H1 (cell line): ENCODE measurements around the gene GALNT18. TPM values are rescaled to one million over a fixed set of nuclear protein-coding genes. Genes with fewer than 3 reads are reported as not detected.

Experiments
- CTCF ChIA-PET: fragments of 300-600 bp; sonication (Branson Sonifier 250); formaldehyde crosslinking; loops from one replicate; lab custom pipeline; 2021; ENCODE audit not compliant: partially characterized antibody; lab: Charles Lee
- POLR2A ChIA-PET: fragments of 300-600 bp; sonication (Branson Sonifier 250); formaldehyde crosslinking; loops from one replicate; lab custom pipeline; 2021; ENCODE audit warnings: inconsistent platforms; ENCODE audit not compliant: partially characterized antibody; lab: Charles Lee
- DNase-seq, 2 experiments: peaks; one replicate each; pipeline versions ENCODE4 v3.0.0 to v3.0.0-alpha.2; 2010 to 2022; ENCODE audit warnings: low spot score in 2 of 2, low read depth in 1 of 2, mixed read lengths in 1 of 2
- FAIRE-seq: peaks from 2 replicates; lab custom pipeline; 2011; peaks lifted over from hg19 to GRCh38; lab: Jason Lieb, UNC
- H2AFZ ChIP-seq: 2 replicates; pipeline ENCODE4 v1.8.1; 2012; ENCODE audit warnings: low read length, inconsistent platforms
- H2AK5ac ChIP-seq: 2 replicates; pipeline ENCODE4 v1.6.1; 2013; ENCODE audit warnings: low read depth, low read length
- H2BK120ac ChIP-seq: replicated peaks from 2 replicates; pipeline ENCODE3; 2013; ENCODE audit warnings: low read depth, low read length, inconsistent platforms
- H2BK12ac ChIP-seq: 2 replicates; pipeline ENCODE4 v1.6.1; 2013; ENCODE audit warnings: low read depth, low read length
- H2BK15ac ChIP-seq: 2 replicates; pipeline ENCODE4 v1.6.1; 2013; ENCODE audit warnings: low read length
- H2BK20ac ChIP-seq: 2 replicates; pipeline ENCODE4 v1.6.1; 2013; ENCODE audit warnings: low read length
- H2BK5ac ChIP-seq: 2 replicates; pipeline ENCODE4 v1.6.1; 2013; ENCODE audit warnings: low read depth, low read length
- H3K14ac ChIP-seq: 2 replicates; pipeline ENCODE4 v1.6.1; 2013; ENCODE audit warnings: inconsistent platforms; ENCODE audit not compliant: insufficient read length
- H3K18ac ChIP-seq: 2 replicates; pipeline ENCODE4 v1.6.1; 2013; ENCODE audit warnings: low read length; ENCODE audit errors: extremely low read depth
- H3K23ac ChIP-seq: 2 replicates; pipeline ENCODE4 v1.6.1; 2013; ENCODE audit warnings: inconsistent platforms; ENCODE audit not compliant: insufficient read length
- H3K23me2 ChIP-seq: 2 replicates; pipeline ENCODE4 v1.6.1; 2013; ENCODE audit warnings: low read depth, low read length
- H3K27ac ChIP-seq: 2 replicates; pipeline ENCODE4 v1.6.1; 2011; ENCODE audit warnings: low read depth, low read length, inconsistent platforms
- H3K27me3 ChIP-seq, 4 experiments: replicated peaks in 1 of 4; 1 replicate in 1 of 4; 2 replicates in 3 of 4; pipeline versions ENCODE4 v1.6.1 to v1.8.1; 2011 to 2013; ENCODE audit warnings: low read length in 3 of 4, mild to moderate bottlenecking in 3 of 4, inconsistent platforms in 2 of 4, mixed read lengths in 2 of 4, moderate library complexity in 1 of 4; ENCODE audit not compliant: control insufficient read depth in 3 of 4, insufficient read depth in 3 of 4; ENCODE audit errors: extremely low read depth in 1 of 4
- H3K36me3 ChIP-seq, 4 experiments: 2 replicates each; pipeline versions ENCODE4 v1.6.1 to v1.8.1; 2011 to 2013; ENCODE audit warnings: mild to moderate bottlenecking in 4 of 4, low read length in 3 of 4, moderate library complexity in 2 of 4, control low read depth in 1 of 4, inconsistent platforms in 1 of 4; ENCODE audit not compliant: insufficient read depth in 4 of 4, control insufficient read depth in 2 of 4
- H3K4ac ChIP-seq: replicated peaks from 2 replicates; pipeline ENCODE3; 2013; ENCODE audit warnings: low read length, low read depth, mixed read lengths, inconsistent platforms; ENCODE audit not compliant: insufficient read length
- H3K4me1 ChIP-seq, 4 experiments: replicated peaks in 1 of 4; 1 replicate in 1 of 4; 2 replicates in 3 of 4; pipeline versions ENCODE4 v1.6.1 to v1.8.1; 2011 to 2013; ENCODE audit warnings: low read length in 3 of 4, inconsistent platforms in 2 of 4, mixed read lengths in 1 of 4; ENCODE audit not compliant: insufficient read depth in 4 of 4, control insufficient read depth in 3 of 4
- H3K4me2 ChIP-seq, 2 experiments: 2 replicates each; pipeline versions ENCODE4 v1.6.1 to v1.8.1; 2011 to 2013; ENCODE audit warnings: low read depth in 2 of 2, low read length in 2 of 2, control low read depth in 1 of 2, inconsistent platforms in 1 of 2, mild to moderate bottlenecking in 1 of 2; ENCODE audit not compliant: insufficient read depth in 1 of 2
- H3K4me3 ChIP-seq, 4 experiments: fragments of 200-600, 300-600 bp in 1 of 4; sonication (generic), shearing (Covaris generic), sonication (Bioruptor Twin) in 1 of 4; 2 replicates each; pipeline versions ENCODE4 v1.5.1 to v1.8.1; 2011 to 2016; ENCODE audit warnings: low read length in 4 of 4, low read depth in 3 of 4, control low read depth in 2 of 4, inconsistent platforms in 2 of 4, mild to moderate bottlenecking in 2 of 4, mixed read lengths in 1 of 4, moderate library complexity in 1 of 4; ENCODE audit not compliant: insufficient read depth in 2 of 4; ENCODE audit errors: extremely low read depth in 1 of 4
- H3K56ac ChIP-seq: replicated peaks from 2 replicates; pipeline ENCODE3; 2013; ENCODE audit warnings: low read depth, mild to moderate bottlenecking, mixed read lengths, low read length, inconsistent platforms; ENCODE audit not compliant: insufficient read length
- H3K79me1 ChIP-seq: 2 replicates; pipeline ENCODE4 v1.6.1; 2013; ENCODE audit warnings: low read depth, low read length, control low read depth
- H3K79me2 ChIP-seq, 2 experiments: 2 replicates each; pipeline versions ENCODE4 v1.6.1 to v1.8.1; 2012 to 2013; ENCODE audit warnings: low read length in 2 of 2, mild to moderate bottlenecking in 2 of 2, inconsistent platforms in 1 of 2; ENCODE audit not compliant: insufficient read depth in 2 of 2, control insufficient read depth in 1 of 2
- H3K9ac ChIP-seq, 4 experiments: replicated peaks in 1 of 4; 1 replicate in 1 of 4; 2 replicates in 3 of 4; pipeline versions ENCODE4 v1.6.1 to v1.8.1; 2011 to 2013; ENCODE audit warnings: low read depth in 3 of 4, low read length in 3 of 4, control low read depth in 2 of 4, mild to moderate bottlenecking in 2 of 4, moderate library complexity in 2 of 4, inconsistent platforms in 1 of 4; ENCODE audit errors: extremely low read depth in 1 of 4
- H3K9me3 ChIP-seq, 2 experiments: 2 replicates each; pipeline versions ENCODE4 v1.6.1 to v1.8.1; 2012 to 2013; ENCODE audit warnings: mild to moderate bottlenecking in 2 of 2, moderate library complexity in 2 of 2, control low read depth in 1 of 2, inconsistent platforms in 1 of 2, low read depth in 1 of 2, low read length in 1 of 2, mixed read lengths in 1 of 2; ENCODE audit not compliant: insufficient read depth in 2 of 2
- H4K20me1 ChIP-seq, 2 experiments: replicated peaks in 1 of 2; 2 replicates each; pipeline versions ENCODE3 to v1.8.1; 2011 to 2013; ENCODE audit warnings: inconsistent platforms in 2 of 2, low read length in 2 of 2, mild to moderate bottlenecking in 1 of 2; ENCODE audit not compliant: insufficient read depth in 2 of 2, control insufficient read depth in 1 of 2
- H4K5ac ChIP-seq: 2 replicates; pipeline ENCODE4 v1.6.1; 2013; ENCODE audit warnings: low read length, low read depth, mixed read lengths, inconsistent platforms; ENCODE audit not compliant: insufficient read length
- H4K8ac ChIP-seq: 2 replicates; pipeline ENCODE4 v1.8.0; 2013; ENCODE audit warnings: mild to moderate bottlenecking, moderate library complexity, low read length, inconsistent platforms; ENCODE audit not compliant: insufficient read depth; ENCODE audit errors: extremely low read depth
- H4K91ac ChIP-seq: replicated peaks from 2 replicates; pipeline ENCODE3; 2013; ENCODE audit warnings: low read length, mixed read lengths, inconsistent platforms; ENCODE audit not compliant: insufficient read length
- BRCA1 ChIP-seq: IDR thresholded peaks from 2 replicates; pipeline ENCODE4 v1.6.1; 2012; ENCODE audit warnings: low read depth, low read length, improper control_type of control experiment
- CHD2 ChIP-seq: IDR thresholded peaks from 2 replicates; pipeline ENCODE4 v1.6.1; 2012; ENCODE audit warnings: low read length, improper control_type of control experiment
- CTBP2 ChIP-seq: IDR thresholded peaks from 2 replicates; pipeline ENCODE4 v1.7.0; 2011; ENCODE audit warnings: borderline replicate concordance, mild to moderate bottlenecking, moderate library complexity, mixed read lengths, low read length; ENCODE audit not compliant: insufficient read depth, insufficient read length
- HDAC2 ChIP-seq, 2 experiments: fragments of 300-600 bp in 1 of 2; sonication (generic) in 1 of 2; IDR thresholded peaks; 2 replicates each; pipeline ENCODE4 v1.6.1; 2011 to 2012; ENCODE audit warnings: low read depth in 2 of 2, low read length in 2 of 2, mild to moderate bottlenecking in 2 of 2, moderate library complexity in 2 of 2, borderline replicate concordance in 1 of 2, inconsistent platforms in 1 of 2
- HDAC6 ChIP-seq: IDR thresholded peaks from one replicate; pipeline ENCODE4 v1.7.1; 2012; ENCODE audit warnings: low read depth, mild to moderate bottlenecking, inconsistent platforms, low read length, moderate library complexity
- NRF1 ChIP-seq: IDR thresholded peaks from 2 replicates; pipeline ENCODE4 v1.6.1; 2011; ENCODE audit warnings: mild to moderate bottlenecking, low read depth, low read length, improper control_type of control experiment
- POLR2AphosphoS5 ChIP-seq: IDR thresholded peaks from 2 replicates; pipeline ENCODE4 v1.6.1; 2011; ENCODE audit warnings: low read depth, low read length
- TEAD4 ChIP-seq: IDR thresholded peaks from 2 replicates; pipeline ENCODE4 v1.6.1; 2012; ENCODE audit warnings: low read depth, low read length, inconsistent platforms, mixed read lengths
- polyA plus RNA-seq, 7 experiments: library from polyadenylated mRNA; depleted of rRNA in 3 of 7; stranded (reverse) in 5 of 7; unstranded in 2 of 7; fragments of >200 nt in 5 of 7; fragments of 200-250 nt in 2 of 7; gene quantifications; 1 replicate in 5 of 7; 2 replicates in 1 of 7; 4 replicates in 1 of 7; pipeline versions ENCODE4 v1.2.1 to v1.2.3, GENCODE V29; 2011 to 2013; ENCODE audit warnings: missing spikeins in 2 of 7, mixed read lengths in 2 of 7
- total RNA-seq: library from RNA; stranded (reverse); fragmentation: NEBNext Ultra II Directional; extraction: Animal tissue kit (Norgen Biotek cat#: 25700); gene quantifications from 2 replicates; pipeline ENCODE4 v1.2.1, GENCODE V29; 2021

Gene GALNT18
- total and polyA plus RNA-seq, 2 of the 8 experiments (the other 6 are each of a cell fraction or from before 2014, with no cell fraction given) = 6.0 to 9.4 TPM

- Histone ChIP-seq H2AFZ (no peak overlapping the region), H2AK5ac (no peak overlapping the region), H3K4ac (no peak overlapping the region), H4K91ac (no peak overlapping the region), H2BK12ac (no peak overlapping the region), H3K14ac (no peak overlapping the region), H3K27me3 (peaks cover 0 to 2% (median 0%) of the 10 kb centered on the region in 4 experiments; a peak in 1 of 7 replicates), H3K56ac (no peak overlapping the region), H3K18ac (no peak overlapping the region), H4K5ac (no peak overlapping the region), H3K27ac (no peak overlapping the region), H2BK120ac (no peak overlapping the region), H3K79me1 (no peaks in the 10 kb centered on the region), H3K4me3 (no peak overlapping the region), H2BK5ac (no peak overlapping the region), H3K4me1 (no peaks in the 10 kb centered on the region), H3K23me2 (no peaks in the 10 kb centered on the region), H3K9ac (no peak overlapping the region), H3K23ac (no peak overlapping the region), H4K8ac (no peak overlapping the region), H2BK20ac (no peak overlapping the region), H3K79me2 (no peaks in the 10 kb centered on the region), H3K36me3 (no peaks in the 10 kb centered on the region), H3K4me2 (no peak overlapping the region), H4K20me1 (no peaks in the 10 kb centered on the region), H3K9me3 (no peaks in the 10 kb centered on the region), H2BK15ac (no peak overlapping the region)
- ChIA-PET POLR2A (no interaction called here), CTCF (interaction anchor here (0.6 to 1.5 kb wide), 2 partner anchors 13 to 51 kb away, joined by 3 read pairs; no protein-coding TSS in a partner anchor)
- FAIRE-seq (no peak), DNase-seq (no peak)
- TF ChIP-seq POLR2AphosphoS5 = no peak
- no peak for TF ChIP-seq TEAD4
- TF ChIP-seq NRF1 = no peak
- TF ChIP-seq CTBP2 = no peak
- no peak for TF ChIP-seq BRCA1
- TF ChIP-seq HDAC6 = no peak
- TF ChIP-seq CHD2 = no peak
- TF ChIP-seq HDAC2 (IDR thresholded peaks at IDR 0.05; ENCODE audit: borderline replicate concordance in 1 of 2, low read depth in 2 of 2, low read length in 2 of 2) = no peak
These were observed 227.6 kb downstream of the GALNT18 start for GRCh38 chr11:11394241-11394640.
